GM12878 (cell line): ENCODE measurements around the gene NUDT5. TPM values are rescaled to one million over a fixed set of nuclear protein-coding genes. Genes with fewer than 3 reads are reported as not detected.

ENCODE experiments used
- ATAC-seq: fragments of 200-7000 bp; cut with Tn5 transposase; 3 replicates; pipeline ENCODE4 v1.9.1; 2020; ENCODE audit warnings: mild to moderate bottlenecking, moderate library complexity
- BruUV-seq: library from RNA; stranded (reverse); fragments of 400-500 nt; replicated peaks from 2 replicates; lab custom pipeline; 2021; lab: Mats Ljungman, UMichigan
- CTCF ChIA-PET: fragments of 300-600 bp; sonication (Branson Sonifier 250); formaldehyde crosslinking; extraction: SDS; loops from one replicate; lab custom pipeline; 2021; ENCODE audit warnings: inconsistent platforms; lab: Yijun Ruan, JAX
- POLR2A ChIA-PET: fragments of 350-600 bp; formaldehyde crosslinking; extraction: SDS; loops from one replicate; lab custom pipeline; 2021; ENCODE audit warnings: inconsistent platforms; lab: Charles Lee
- RAD21 ChIA-PET: fragments of 300-600 bp; sonication (Branson Sonifier 250); formaldehyde crosslinking; loops from one replicate; lab custom pipeline; 2023; ENCODE audit warnings: antibody characterized with exemption; ENCODE audit not compliant: unreplicated experiment; lab: Charles Lee
- SMC1A ChIA-PET: fragments of 300-600 bp; sonication (Branson Sonifier 250); formaldehyde crosslinking; loops from one replicate; lab custom pipeline; 2023; ENCODE audit not compliant: unreplicated experiment, uncharacterized antibody; lab: Charles Lee
- DNase-seq: peaks from one replicate; pipeline ENCODE4 v3.0.0-alpha.2; 2011; ENCODE audit warnings: low read depth, low spot score
- FAIRE-seq: peaks from 3 replicates; lab custom pipeline; 2011; peaks lifted over from hg19 to GRCh38; lab: Jason Lieb, UNC
- H2AFZ ChIP-seq: 2 replicates; pipeline ENCODE4 v1.6.0; 2011; ENCODE audit warnings: low read depth, low read length, control low read depth; ENCODE audit not compliant: control insufficient read depth
- H3K27ac ChIP-seq: 2 replicates; pipeline ENCODE4 v1.5.1; 2011; ENCODE audit warnings: control low read depth; ENCODE audit not compliant: control insufficient read depth, insufficient read depth
- H3K27me3 ChIP-seq, 2 experiments: replicated peaks in 1 of 2; 2 replicates each; pipeline versions ENCODE4 v1.6.0 to v1.6.1; 2011; ENCODE audit warnings: low read length in 1 of 2; ENCODE audit not compliant: control insufficient read depth in 2 of 2, insufficient read depth in 2 of 2
- H3K36me3 ChIP-seq, 2 experiments: 2 replicates each; pipeline ENCODE4 v1.5.1; 2011; ENCODE audit warnings: low read length in 1 of 2; ENCODE audit not compliant: control insufficient read depth in 2 of 2, insufficient read depth in 2 of 2
- H3K4me1 ChIP-seq: 2 replicates; pipeline ENCODE4 v1.6.1; 2011; ENCODE audit warnings: mild to moderate bottlenecking, low read length, moderate library complexity, mixed read lengths; ENCODE audit not compliant: control insufficient read depth, insufficient read depth
- H3K4me2 ChIP-seq: 2 replicates; pipeline ENCODE4 v1.6.0; 2011; ENCODE audit warnings: control low read depth; ENCODE audit not compliant: control insufficient read depth, insufficient read depth
- H3K4me3 ChIP-seq: fragments of 200-600 bp; sonication (generic); 2 replicates; pipeline ENCODE4 v1.5.1; 2016
- H3K79me2 ChIP-seq: 2 replicates; pipeline ENCODE4 v1.6.0; 2011; ENCODE audit warnings: low read length; ENCODE audit not compliant: control insufficient read depth, insufficient read depth
- H3K9ac ChIP-seq: 2 replicates; pipeline ENCODE4 v1.8.0; 2011; ENCODE audit warnings: low read length, control low read depth, mixed read lengths; ENCODE audit not compliant: control insufficient read depth, insufficient read depth
- H3K9me3 ChIP-seq: replicated peaks from 3 replicates; pipeline ENCODE4 v1.5.1; 2011; ENCODE audit warnings: mild to moderate bottlenecking, low read length; ENCODE audit not compliant: control insufficient read depth, insufficient read depth
- H4K20me1 ChIP-seq: 2 replicates; pipeline ENCODE4 v1.6.0; 2011; ENCODE audit not compliant: control insufficient read depth, insufficient read depth
- CBFB ChIP-seq: IDR thresholded peaks from 2 replicates; pipeline ENCODE4 v1.6.1; 2016; ENCODE audit warnings: antibody characterized with exemption, low read depth
- CBX3 ChIP-seq: fragments of 200-600 bp; sonication (generic); IDR thresholded peaks from 2 replicates; pipeline ENCODE4 v1.6.1; 2016; ENCODE audit warnings: low read depth, borderline replicate concordance
- CEBPB ChIP-seq, 2 experiments: fragments of 150-350 bp in 1 of 2; IDR thresholded peaks; 2 replicates each; pipeline ENCODE4 v1.6.1; 2012 to 2014; ENCODE audit warnings: low read depth in 2 of 2, low read length in 2 of 2, borderline replicate concordance in 1 of 2, inconsistent platforms in 1 of 2
- FOS ChIP-seq: IDR thresholded peaks from 3 replicates; pipeline ENCODE4 v1.6.1; 2011; ENCODE audit warnings: borderline replicate concordance; ENCODE audit not compliant: insufficient read length; ENCODE audit errors: extremely low read depth
- MYC ChIP-seq: IDR thresholded peaks from 2 replicates; pipeline ENCODE4 v1.6.1; 2011; ENCODE audit warnings: mild to moderate bottlenecking, low read length, moderate library complexity, inconsistent platforms; ENCODE audit not compliant: insufficient read depth, insufficient replicate concordance, insufficient read length, severe bottlenecking
- NFXL1 ChIP-seq: fragments of 450-650 bp; IDR thresholded peaks from 2 replicates; pipeline ENCODE4 v1.6.1; 2017; ENCODE audit warnings: antibody characterized with exemption, mild to moderate bottlenecking, borderline replicate concordance
- RB1 ChIP-seq: fragments of 450-650 bp; formaldehyde crosslinking; IDR thresholded peaks from 2 replicates; pipeline ENCODE4 v1.6.1; 2017; ENCODE audit warnings: mild to moderate bottlenecking, borderline replicate concordance
- RUNX3 ChIP-seq: IDR thresholded peaks from 2 replicates; pipeline ENCODE4 v1.6.1; 2012; ENCODE audit warnings: low read length, inconsistent platforms
- SP1 ChIP-seq: IDR thresholded peaks from one replicate; pipeline ENCODE4 v1.6.1; 2011; ENCODE audit warnings: low read depth, low read length
- STAT1 ChIP-seq: fragments of 450-650 bp; conservative IDR thresholded peaks from 2 replicates; pipeline ENCODE4 v1.6.1; 2014; ENCODE audit warnings: antibody characterized with exemption, mild to moderate bottlenecking
- SUZ12 ChIP-seq: fragments of 200-600 bp; sonication (generic); IDR thresholded peaks from one replicate; pipeline ENCODE4 v1.6.1; 2018; ENCODE audit warnings: antibody characterized with exemption, mild to moderate bottlenecking; ENCODE audit not compliant: unreplicated experiment
- TCF7 ChIP-seq: IDR thresholded peaks from 2 replicates; pipeline ENCODE4 v1.6.1; 2014; ENCODE audit warnings: antibody characterized with exemption, borderline replicate concordance
- WGBS: methylation state at CpG from one replicate; pipeline ENCODE4 v1.1.6; 2016; ENCODE audit warnings: low lambda C conversion rate; ENCODE audit not compliant: insufficient replicate concordance, insufficient coverage; ENCODE audit errors: missing lambda C conversion rate; 5-methylcytosine and 5-hydroxymethylcytosine counted together
- in situ Hi-C: fragments of 300-500 bp; cut with MboI; formaldehyde crosslinking; loops from 9 replicates; pipeline ENCODE4 v1.14.3; 2018; ENCODE audit warnings: mixed read lengths
- intact Hi-C: fragments of 100-400 bp; cut with micrococcal nuclease; formaldehyde crosslinking; loops from one replicate; pipeline ENCODE4 v1.14.2; 2022; ENCODE audit not compliant: unreplicated experiment
- polyA plus RNA-seq, 11 experiments: library from polyadenylated mRNA; depleted of rRNA in 4 of 11; unstranded in 6 of 11; stranded (reverse) in 5 of 11; fragments of >200 nt; fragmentation: Nextera tagmentation in 4 of 11; fragmentation: Illumina TruSeq in 1 of 11; extraction: Ambion mirVana in 4 of 11; extraction: Trizol in 1 of 11; gene quantifications; 1 replicate in 1 of 11; 2 replicates in 10 of 11; pipeline versions ENCODE4 v1.2.1 to v1.2.3, GENCODE V29; 2011 to 2016; ENCODE audit warnings: inconsistent platforms in 2 of 11, missing spikeins in 2 of 11, low read depth in 1 of 11
- total RNA-seq, 4 experiments: library from RNA; depleted of rRNA in 3 of 4; stranded (reverse); fragments of >200 nt in 3 of 4; fragmentation: Illumina TruSeq in 1 of 4; extraction: Trizol in 1 of 4; gene quantifications; 2 replicates each; pipeline versions ENCODE4 v1.2.1 to v1.2.3, GENCODE V29; 2013 to 2021

NUDT5 gene
- total and polyA plus RNA-seq, 10 of the 15 experiments (the other 5 are each of a cell fraction or from before 2014, with no cell fraction given) = 74.1 to 345 (median 153) TPM

- no peak for TF ChIP-seq NFXL1
- no peak for TF ChIP-seq CBFB
- TF ChIP-seq FOS = no peak
Observed at GRCh38 chr10:12214763-12215218, 19.1 kb upstream of the NUDT5 start (continued).

- Histone ChIP-seq H3K9me3 (no peaks in the 10 kb centered on the region), H3K27ac (no peak overlapping the region), H3K9ac (no peak overlapping the region), H4K20me1 (no peaks in the 10 kb centered on the region), H3K4me1 (no peaks in the 10 kb centered on the region), H3K79me2 (peaks cover 5% of the 10 kb centered on the region), H3K4me2 (no peak overlapping the region), H2AFZ (no peak overlapping the region), H3K4me3 (no peak overlapping the region), H3K36me3 (peaks cover 7 to 35% of the 10 kb centered on the region in 2 experiments), H3K27me3 (no peaks in the 10 kb centered on the region)
- FAIRE-seq (no peak), DNase-seq (no peak), ATAC-seq (no peak)
- intact Hi-C loops (loop anchor here (1.0 to 2.0 kb wide), 2 partner anchors 443 to 497 kb away; no protein-coding TSS in a partner anchor), in situ Hi-C loops (loop anchor here (10.0 kb wide), 1 partner anchor 691 kb away; no protein-coding TSS in a partner anchor)
- ChIA-PET POLR2A (interaction anchor here (0.5 kb wide), 1 partner anchor 487 kb away, joined by 4 read pairs; no protein-coding TSS in a partner anchor), CTCF (interaction anchor here (0.6 to 6.9 kb wide), 39 partner anchors 10 to 888 kb away, joined by 3 to 130 read pairs (median 4); partner anchors contain the start of genes CDC123 and NUDT5), RAD21 (interaction anchor here (0.7 to 3.8 kb wide), 11 partner anchors 19 to 688 kb away, joined by 3 to 38 read pairs (median 7); partner anchors contain the start of genes CDC123 and NUDT5), SMC1A (interaction anchor here (0.5 to 5.8 kb wide), 24 partner anchors 13 to 688 kb away, joined by 3 to 59 read pairs (median 4); no protein-coding TSS in a partner anchor)
- no TSS peak for BruUV-seq
- no peak for TF ChIP-seq STAT1
- TF ChIP-seq MYC = no peak
- TF ChIP-seq SUZ12 = no peak
- TF ChIP-seq TCF7 = no peak
- no peak for TF ChIP-seq CEBPB (IDR thresholded peaks at IDR 0.05; ENCODE audit: borderline replicate concordance in 1 of 2, low read depth in 2 of 2, low read length in 2 of 2)
- no peak for TF ChIP-seq RB1
- TF ChIP-seq SP1 = no peak
- no peak for TF ChIP-seq RUNX3
- TF ChIP-seq CBX3 = no peak
- 97% methylated on average over 4 of the region's 4 CpGs for WGBS
Observed at GRCh38 chr10:12214093-12214492, 18.4 kb upstream of the NUDT5 start.
